Measurements from ENCODE around the gene SPDYE8. TPM values are rescaled to one million over a fixed set of nuclear protein-coding genes. Genes with fewer than 3 reads are reported as not detected.
A peak's percentile ranks its signal among the peaks of the same experiment; 100 is the strongest.
"Not testable (repeated sequence)": the region's sequence is repeated elsewhere in the genome, so short reads cannot be mapped to it uniquely, and the experiment has no call there.

SPDYE8 gene
- total RNA-seq (not detected), polyA plus RNA-seq (under 1 TPM in 1 of 2 donors, not detected in 1; 0.08 TPM), total RNA-seq (not detected)

- H3K36me3 Mint-ChIP-seq; DNase-seq; H3K4me1 Mint-ChIP-seq; H3K36me3 ChIP-seq (ENCODE audit: control insufficient read depth in 2 of 3, insufficient read depth in 3 of 3, low read length in 3 of 3); H3K9me3 Mint-ChIP-seq; H3K27ac Mint-ChIP-seq; H3K4me3 ChIP-seq (ENCODE audit: low read length); CTCF ChIA-PET; intact Hi-C loops (cut with micrococcal nuclease); ATAC-seq; H3K4me3 Mint-ChIP-seq; H3K4me1 ChIP-seq (ENCODE audit: control insufficient read depth in 2 of 2, insufficient read depth in 2 of 2, low read length in 2 of 2); H3K27me3 Mint-ChIP-seq; H3K27ac ChIP-seq (ENCODE audit: low read depth, low read length); POLR2A ChIA-PET; H3K9me3 ChIP-seq (ENCODE audit: control insufficient read depth in 2 of 3, low read length in 3 of 3); H3K27me3 ChIP-seq (ENCODE audit: control insufficient read depth in 2 of 2, insufficient read depth in 2 of 2, low read length in 2 of 2): not testable (repeated sequence)
Observed at GRCh38 chr7:73029666-73030065, at the start of gene SPDYE8. Gene SPDYE8 (minus strand): TSS chr7:73029766. CDS start chr7:73027966, 1,800 bp downstream.

DNA sequence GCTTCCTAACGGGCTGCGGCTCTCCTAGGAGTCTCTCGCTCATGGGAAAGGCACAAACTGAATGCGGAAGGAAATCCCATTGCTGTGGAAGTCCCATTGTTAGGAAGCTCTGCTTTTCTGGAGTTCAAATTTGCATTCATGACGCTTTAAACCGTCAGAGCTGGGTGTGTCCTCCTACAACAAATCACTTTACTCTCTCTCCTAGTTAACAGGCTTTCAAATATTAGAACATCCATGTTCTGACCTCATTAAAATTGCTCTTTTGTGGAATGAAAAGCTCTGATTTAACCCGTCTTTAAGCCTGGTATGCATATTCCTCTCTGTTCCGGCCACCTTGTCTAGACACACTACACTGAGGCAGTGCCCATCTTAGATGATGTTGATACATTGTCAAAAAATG lies 28.2 kb upstream of the SPDYE8 start, which contains the start of gene SPDYE11:
TSS of gene SPDYE11 (minus strand) at position 101 of the 400 bp plus-strand sequence. CDS start 1,800 bp downstream, outside the sequence.
- DNase-seq; intact Hi-C loops (cut with micrococcal nuclease); H3K27me3 ChIP-seq (ENCODE audit: control insufficient read depth in 2 of 2, insufficient read depth in 2 of 2, low read length in 2 of 2); H3K4me1 ChIP-seq (ENCODE audit: control insufficient read depth in 2 of 2, insufficient read depth in 2 of 2, low read length in 2 of 2); H3K9me3 Mint-ChIP-seq; H3K27ac Mint-ChIP-seq; H3K36me3 Mint-ChIP-seq; POLR2A ChIA-PET; CTCF ChIA-PET; H3K27ac ChIP-seq (ENCODE audit: low read depth, low read length); H3K27me3 Mint-ChIP-seq; H3K9me3 ChIP-seq (ENCODE audit: control insufficient read depth in 2 of 3, low read length in 3 of 3); H3K4me3 Mint-ChIP-seq; H3K36me3 ChIP-seq (ENCODE audit: control insufficient read depth in 2 of 3, insufficient read depth in 3 of 3, low read length in 3 of 3); H3K4me3 ChIP-seq (ENCODE audit: low read length); H3K4me1 Mint-ChIP-seq; ATAC-seq: not testable (repeated sequence)

DNA sequence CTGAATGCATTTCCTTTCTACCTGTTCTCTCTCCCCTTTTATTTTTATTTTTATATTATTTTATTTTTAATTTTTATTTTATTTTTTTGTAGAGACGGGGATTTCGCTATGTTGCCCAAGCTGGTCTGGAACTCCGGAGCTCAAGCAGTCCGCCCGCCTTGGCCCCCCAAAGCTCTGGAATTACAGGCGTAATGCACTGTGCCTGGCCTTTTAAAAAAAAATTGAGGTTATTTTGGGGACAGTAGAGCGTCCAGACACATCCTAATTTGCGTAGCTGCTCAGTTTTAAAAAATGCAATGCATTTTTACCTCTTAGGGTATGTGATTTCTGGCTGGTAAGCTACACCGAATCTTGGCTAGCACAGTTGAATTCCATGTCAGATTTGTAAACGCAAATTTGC lies 23.1 kb downstream of the SPDYE8 start:
- intact Hi-C loops (cut with micrococcal nuclease); H3K27ac Mint-ChIP-seq; H3K9me3 Mint-ChIP-seq; DNase-seq; ATAC-seq; H3K9me3 ChIP-seq (ENCODE audit: control insufficient read depth in 2 of 3, low read length in 3 of 3); H3K27ac ChIP-seq (ENCODE audit: low read depth, low read length); CTCF ChIA-PET; H3K4me3 ChIP-seq (ENCODE audit: low read length); H3K36me3 ChIP-seq (ENCODE audit: control insufficient read depth in 2 of 3, insufficient read depth in 3 of 3, low read length in 3 of 3); H3K27me3 ChIP-seq (ENCODE audit: control insufficient read depth in 2 of 2, insufficient read depth in 2 of 2, low read length in 2 of 2); H3K27me3 Mint-ChIP-seq; H3K36me3 Mint-ChIP-seq; POLR2A ChIA-PET; H3K4me1 Mint-ChIP-seq; H3K4me1 ChIP-seq (ENCODE audit: control insufficient read depth in 2 of 2, insufficient read depth in 2 of 2, low read length in 2 of 2): not testable (repeated sequence)
- peak overlapping the region in 1 of 10 donors; percentile 37 for H3K4me3 Mint-ChIP-seq

GRCh38 chr7:73005693-73006447 lies 23.7 kb downstream of the SPDYE8 start:
- H3K27me3 Mint-ChIP-seq; CTCF ChIA-PET; intact Hi-C loops (cut with micrococcal nuclease); H3K27me3 ChIP-seq (ENCODE audit: control insufficient read depth in 2 of 2, insufficient read depth in 2 of 2, low read length in 2 of 2); H3K9me3 Mint-ChIP-seq; H3K4me1 Mint-ChIP-seq; H3K36me3 ChIP-seq (ENCODE audit: control insufficient read depth in 2 of 3, insufficient read depth in 3 of 3, low read length in 3 of 3); H3K36me3 Mint-ChIP-seq; H3K4me1 ChIP-seq (ENCODE audit: control insufficient read depth in 2 of 2, insufficient read depth in 2 of 2, low read length in 2 of 2); POLR2A ChIA-PET; H3K9me3 ChIP-seq (ENCODE audit: control insufficient read depth in 2 of 3, low read length in 3 of 3): not testable (repeated sequence)
- peak overlapping the region; percentile 96 to 100 (median 99) for H3K27ac Mint-ChIP-seq
- H3K27ac ChIP-seq (ENCODE audit: low read depth, low read length), result peak overlapping the region; percentile 73
- DNase-seq (peak; percentile 80 to 94 (median 88)), ATAC-seq (peak; percentile 90)
- H3K4me3 Mint-ChIP-seq, result peak overlapping the region; percentile 91 to 100 (median 99)
- peak overlapping the region; percentile 51 for H3K4me3 ChIP-seq (ENCODE audit: low read length)

GRCh38 chr7:73005356-73005692 lies 24.2 kb downstream of the SPDYE8 start:
- H3K27me3 Mint-ChIP-seq; POLR2A ChIA-PET; intact Hi-C loops (cut with micrococcal nuclease); H3K9me3 Mint-ChIP-seq; H3K4me1 ChIP-seq (ENCODE audit: control insufficient read depth in 2 of 2, insufficient read depth in 2 of 2, low read length in 2 of 2); H3K36me3 ChIP-seq (ENCODE audit: control insufficient read depth in 2 of 3, insufficient read depth in 3 of 3, low read length in 3 of 3); H3K4me1 Mint-ChIP-seq; H3K36me3 Mint-ChIP-seq; CTCF ChIA-PET; H3K27me3 ChIP-seq (ENCODE audit: control insufficient read depth in 2 of 2, insufficient read depth in 2 of 2, low read length in 2 of 2); H3K9me3 ChIP-seq (ENCODE audit: control insufficient read depth in 2 of 3, low read length in 3 of 3): not testable (repeated sequence)
- Mint-ChIP-seq H3K4me3 (peak overlapping the region; percentile 91 to 100 (median 99)), H3K27ac (peak overlapping the region; percentile 96 to 100 (median 99))
- DNase-seq, result peak in 3 of 9 donors; percentile 60 to 83 (median 77)
- Histone ChIP-seq H3K27ac (ENCODE audit: low read depth, low read length) (peak overlapping the region; percentile 73), H3K4me3 (ENCODE audit: low read length) (peak overlapping the region; percentile 51)
- peak; percentile 83 for ATAC-seq

DNA sequence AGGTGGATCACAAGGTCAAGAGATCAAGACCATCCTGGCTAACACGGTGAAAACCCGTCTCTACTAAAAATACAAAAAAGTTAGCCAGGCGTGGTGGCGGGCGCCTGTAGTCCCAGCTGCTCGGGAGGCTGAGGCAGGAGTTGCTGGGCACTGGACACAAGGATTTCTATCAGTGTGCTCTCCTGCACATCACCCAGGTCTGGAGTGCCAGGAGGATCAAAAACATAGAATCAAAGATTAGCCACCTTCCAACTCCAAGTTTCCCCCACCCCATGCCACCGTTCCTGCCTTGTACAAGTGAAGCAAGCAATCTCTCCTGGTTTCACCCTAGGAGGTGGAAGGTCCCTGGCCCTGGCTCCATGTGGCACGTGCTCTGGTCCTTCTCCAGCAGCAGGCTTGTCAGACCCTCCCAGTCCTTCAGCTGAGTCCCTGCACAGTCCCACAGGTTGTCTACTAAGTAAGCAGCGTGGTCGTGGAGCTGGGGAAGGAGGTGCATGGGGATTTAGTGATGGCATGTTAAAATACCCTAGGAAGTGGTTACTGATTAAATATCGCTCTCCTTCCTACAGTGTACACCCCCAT lies 31.6 kb downstream of the SPDYE8 start:
- H3K27me3 ChIP-seq (ENCODE audit: control insufficient read depth in 2 of 2, insufficient read depth in 2 of 2, low read length in 2 of 2); H3K27ac ChIP-seq (ENCODE audit: low read depth, low read length); H3K27me3 Mint-ChIP-seq; intact Hi-C loops (cut with micrococcal nuclease); H3K4me1 ChIP-seq (ENCODE audit: control insufficient read depth in 2 of 2, insufficient read depth in 2 of 2, low read length in 2 of 2); H3K4me3 ChIP-seq (ENCODE audit: low read length); H3K9me3 Mint-ChIP-seq; DNase-seq; H3K4me3 Mint-ChIP-seq; H3K4me1 Mint-ChIP-seq; H3K27ac Mint-ChIP-seq; CTCF ChIA-PET; H3K9me3 ChIP-seq (ENCODE audit: control insufficient read depth in 2 of 3, low read length in 3 of 3); H3K36me3 Mint-ChIP-seq; POLR2A ChIA-PET; ATAC-seq; H3K36me3 ChIP-seq (ENCODE audit: control insufficient read depth in 2 of 3, insufficient read depth in 3 of 3, low read length in 3 of 3): not testable (repeated sequence)

- H3K27ac ChIP-seq (ENCODE audit: low read depth, low read length); H3K9me3 Mint-ChIP-seq; H3K36me3 ChIP-seq (ENCODE audit: control insufficient read depth in 2 of 3, insufficient read depth in 3 of 3, low read length in 3 of 3); H3K4me1 Mint-ChIP-seq; H3K4me3 Mint-ChIP-seq; H3K27me3 Mint-ChIP-seq; H3K36me3 Mint-ChIP-seq; CTCF ChIA-PET; H3K4me3 ChIP-seq (ENCODE audit: low read length); intact Hi-C loops (cut with micrococcal nuclease); H3K9me3 ChIP-seq (ENCODE audit: control insufficient read depth in 2 of 3, low read length in 3 of 3); H3K4me1 ChIP-seq (ENCODE audit: control insufficient read depth in 2 of 2, insufficient read depth in 2 of 2, low read length in 2 of 2); POLR2A ChIA-PET; H3K27me3 ChIP-seq (ENCODE audit: control insufficient read depth in 2 of 2, insufficient read depth in 2 of 2, low read length in 2 of 2); ATAC-seq; DNase-seq: not testable (repeated sequence)
- peak overlapping the region in 1 of 9 donors; percentile 59 for H3K27ac Mint-ChIP-seq
Observed at GRCh38 chr7:72997447-72997846, 32.1 kb downstream of the SPDYE8 start.
